Vagina (tissue), 2 donors: Measurements from ENCODE around the gene BARD1.

Experiments
- CTCF ChIP-seq, 3 experiments: fragments of 450-650 bp in 2 of 3; fragments of 200-600 bp in 1 of 3; sonication (generic) in 1 of 3; IDR thresholded peaks; one replicate each; pipeline ENCODE4 v1.5.1; 2017 to 2019; ENCODE audit warnings: antibody characterized with exemption in 3 of 3, mild to moderate bottlenecking in 2 of 3, moderate library complexity in 2 of 3
- POLR2A ChIP-seq, 2 donors: fragments of 450-650 bp; IDR thresholded peaks; one replicate each; pipeline ENCODE4 v1.6.1; 2017; ENCODE audit warnings: antibody characterized with exemption in 2 of 2, mild to moderate bottlenecking in 2 of 2, moderate library complexity in 2 of 2

GRCh38 chr2:214843823-214844222 lies 34.3 kb upstream of the BARD1 start:
- TF ChIP-seq CTCF (IDR thresholded peaks at IDR 0.05) (no peak), POLR2A (IDR thresholded peaks at IDR 0.05) (no peak)
